ENCODE measurements around the gene PRADC1.
"Not testable (repeated sequence)": the region's sequence is repeated elsewhere in the genome, so short reads cannot be mapped to it uniquely, and the experiment has no call there.

PRADC1 gene

DNA sequence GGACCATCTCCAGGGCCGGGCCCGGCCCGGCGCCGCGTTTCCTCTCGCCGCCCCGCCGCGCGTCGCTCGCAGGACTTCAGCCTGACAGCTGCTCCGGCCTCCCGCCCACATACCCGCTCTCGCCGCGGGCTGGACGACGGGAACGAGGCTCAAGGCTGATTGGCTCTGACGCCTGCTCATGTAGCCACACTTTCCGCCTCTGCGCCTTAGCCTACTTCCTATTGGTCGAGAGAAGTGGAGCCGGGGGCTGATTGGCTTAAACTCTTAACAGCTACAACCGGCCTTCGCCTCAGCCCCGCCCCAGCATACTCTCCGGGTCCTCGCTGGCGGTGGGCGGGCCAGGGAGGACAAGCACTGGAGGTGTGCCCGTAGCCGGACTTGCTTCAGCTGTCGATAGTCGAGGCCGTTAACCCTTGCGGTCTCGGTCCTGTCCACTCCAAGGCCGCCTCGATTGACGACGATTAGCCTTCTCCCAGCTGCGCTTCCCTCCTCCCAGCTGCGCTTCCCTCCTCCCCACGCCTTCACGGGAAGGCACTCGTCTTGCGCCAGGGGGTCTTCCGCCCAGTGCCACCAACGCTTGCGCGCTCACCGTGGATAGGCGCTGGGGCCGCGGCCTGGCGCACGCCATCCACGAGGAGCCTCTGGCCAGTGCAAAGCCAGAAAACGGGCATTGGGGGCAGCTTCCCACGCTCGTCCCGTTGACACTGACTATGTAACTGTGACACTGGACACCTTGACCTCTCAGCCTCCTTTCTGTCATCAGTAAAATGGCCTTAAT is at the start of gene PRADC1:
Gene PRADC1, minus strand, starts transcription at position 86 of the 778 bp plus-strand sequence. Its CDS starts 79 bp downstream, at position 7.
- peak; percentile 99 for DNase-seq

DNA sequence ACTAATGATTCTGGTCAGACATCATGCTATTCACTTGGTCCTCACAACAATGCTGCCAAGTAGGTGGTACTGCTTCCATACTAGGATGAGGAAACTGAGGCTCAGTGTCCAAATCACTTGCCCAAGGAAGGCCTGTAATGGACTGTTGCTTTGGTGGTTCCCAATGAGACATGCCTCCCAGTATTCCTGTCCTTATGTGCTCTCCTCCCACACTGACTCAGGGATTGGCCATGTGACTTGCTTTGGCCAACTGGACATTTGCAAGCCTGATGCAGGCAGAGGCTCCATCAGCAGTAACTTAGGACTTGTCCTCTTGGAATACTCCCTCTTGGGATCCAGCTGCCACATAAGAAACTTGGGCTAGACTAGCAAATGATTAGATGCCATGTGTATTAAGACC is 48.2 kb upstream of the PRADC1 start:
- DNase-seq = no peak

DNA sequence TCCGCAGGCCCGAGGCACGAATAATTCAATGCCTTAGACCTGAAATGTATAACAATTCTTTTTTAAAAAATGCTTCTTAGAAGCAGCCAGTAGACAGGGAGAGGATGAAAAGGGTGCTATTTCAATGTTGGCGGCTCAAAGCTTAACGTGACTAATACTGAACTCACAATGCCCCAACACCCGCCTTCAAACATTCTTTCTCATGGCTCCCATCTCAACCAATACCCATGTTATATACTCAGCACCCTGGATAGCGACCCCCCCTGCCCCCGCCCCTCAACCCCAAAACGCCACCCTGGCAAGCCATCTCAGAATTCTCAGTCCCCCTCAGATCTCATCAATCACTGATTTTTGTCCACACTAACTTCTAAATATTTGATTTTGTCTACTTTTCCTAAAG is 46.8 kb upstream of the PRADC1 start:
- DNase-seq = no peak

DNA sequence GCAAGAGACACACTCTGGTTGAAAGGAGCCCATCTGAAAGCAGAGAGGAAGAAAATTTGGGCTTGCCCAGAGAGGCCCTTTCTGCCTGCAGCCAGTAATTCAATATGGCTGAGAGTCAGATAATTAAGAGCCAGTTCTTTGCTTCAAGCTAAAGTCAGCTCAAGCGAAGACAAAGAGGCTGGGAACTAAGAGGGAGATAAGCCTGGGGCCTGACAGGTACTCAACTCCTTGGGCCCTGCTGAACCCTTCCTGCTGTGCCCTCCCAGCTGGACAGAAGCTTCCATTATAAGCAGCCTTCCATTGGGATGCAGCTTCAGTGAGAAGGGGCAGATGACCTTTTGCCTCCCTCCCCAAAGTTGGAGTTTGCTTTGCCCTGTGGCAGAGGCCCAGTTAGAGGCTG is 39.2 kb upstream of the PRADC1 start:
- no peak for DNase-seq

DNA sequence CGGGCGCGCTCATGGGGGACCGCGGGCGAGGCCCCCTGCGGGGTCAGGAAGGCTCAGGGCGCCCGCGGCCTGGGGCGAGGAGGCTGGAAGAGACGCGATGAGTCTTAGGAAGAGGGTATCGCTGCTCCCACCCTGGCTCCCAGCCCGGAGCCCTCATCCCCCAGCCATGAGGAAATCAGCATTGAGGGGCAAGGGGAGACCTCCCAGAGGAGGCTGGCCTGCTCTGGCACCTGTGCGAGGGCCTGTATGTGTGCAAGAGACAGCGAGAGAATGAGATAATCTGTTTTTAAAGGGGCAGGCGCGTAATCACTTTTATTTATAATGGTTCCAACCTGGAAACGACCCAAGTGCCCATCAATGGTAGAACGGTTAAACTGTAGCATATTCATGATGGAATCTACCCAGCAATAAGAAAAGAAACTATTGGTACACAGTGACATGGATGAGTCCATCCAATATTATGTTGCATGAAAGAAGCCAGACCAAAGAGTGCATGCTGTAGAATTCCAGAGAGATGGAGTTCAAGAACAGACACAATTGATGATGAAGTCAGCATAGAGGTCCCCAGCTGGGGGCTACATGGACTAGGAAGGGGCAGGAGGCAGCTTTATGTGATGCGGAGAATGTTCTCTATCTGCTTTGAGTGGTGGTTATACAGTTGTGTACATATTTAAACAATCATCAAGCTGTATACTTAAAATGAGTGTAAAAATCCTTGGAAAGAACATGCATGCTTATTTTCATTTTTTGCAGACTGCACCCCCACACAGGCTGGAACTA is 36.8 kb upstream of the PRADC1 start:
- DNase-seq = no peak

DNA sequence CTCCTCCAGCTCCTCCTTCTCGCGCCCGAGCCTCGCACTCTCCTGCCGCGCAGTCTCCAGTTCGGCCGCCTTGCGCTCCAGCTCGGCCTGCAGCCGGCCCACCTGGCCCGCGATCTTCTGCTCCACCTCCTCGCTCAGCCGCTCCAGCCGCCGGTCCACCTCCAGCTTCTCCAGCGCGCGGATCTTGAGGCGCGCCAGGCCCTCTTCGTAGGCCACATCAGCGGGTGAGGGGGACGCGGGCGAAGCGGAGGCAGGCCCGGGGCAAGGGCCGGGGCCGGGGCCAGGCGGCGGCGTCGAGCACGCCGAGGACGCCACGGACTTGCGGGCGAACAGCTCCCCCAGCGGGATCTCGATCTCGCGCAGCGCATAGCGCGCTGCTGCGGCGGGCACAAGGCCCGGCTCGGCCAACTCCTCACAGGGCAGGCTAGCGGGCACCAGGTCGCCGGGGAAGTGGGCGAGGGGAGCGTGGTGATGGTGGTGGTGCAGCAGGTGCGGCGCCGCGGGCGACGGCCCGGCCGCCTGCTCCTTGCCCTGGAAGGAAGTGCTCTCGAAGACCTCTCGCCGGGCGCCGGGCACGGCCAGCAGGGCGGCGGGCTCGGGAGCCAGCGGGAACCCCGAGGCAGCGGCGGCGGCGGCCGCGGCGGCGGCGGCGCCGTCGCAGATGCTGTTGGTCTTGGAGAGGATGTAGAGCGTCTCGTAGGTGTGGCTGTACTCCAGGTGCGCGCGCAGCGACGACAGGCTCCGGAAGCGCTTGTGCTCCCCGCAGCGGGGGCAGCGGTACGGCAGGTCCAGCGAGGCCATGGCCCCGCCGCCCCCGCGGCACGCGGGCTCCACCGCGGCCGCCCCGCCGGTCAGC is 36.0 kb upstream of the PRADC1 start:
- DNase-seq = no peak

DNA sequence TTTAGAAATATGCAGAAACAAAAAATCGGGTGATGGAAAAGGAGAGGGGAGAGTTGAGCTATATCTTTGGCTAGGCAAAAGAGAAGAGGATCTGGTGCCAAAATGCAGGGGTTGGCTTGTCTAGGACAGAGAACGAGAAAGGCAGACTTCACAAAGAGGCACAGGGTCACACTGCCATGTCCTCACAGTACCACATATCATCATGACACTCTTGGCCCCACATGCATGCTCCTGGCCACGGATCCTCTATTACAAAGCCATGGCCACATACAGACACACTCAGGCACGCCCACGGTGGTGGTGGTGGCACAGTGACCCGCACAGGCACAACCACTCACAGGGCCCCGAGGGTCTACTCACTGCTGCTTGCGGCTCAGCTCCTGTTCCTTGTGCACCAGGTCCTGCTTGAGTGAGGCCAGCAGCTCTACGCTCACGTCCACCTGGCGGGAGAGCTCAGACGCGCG is 35.4 kb upstream of the PRADC1 start:
- no peak for DNase-seq

DNA sequence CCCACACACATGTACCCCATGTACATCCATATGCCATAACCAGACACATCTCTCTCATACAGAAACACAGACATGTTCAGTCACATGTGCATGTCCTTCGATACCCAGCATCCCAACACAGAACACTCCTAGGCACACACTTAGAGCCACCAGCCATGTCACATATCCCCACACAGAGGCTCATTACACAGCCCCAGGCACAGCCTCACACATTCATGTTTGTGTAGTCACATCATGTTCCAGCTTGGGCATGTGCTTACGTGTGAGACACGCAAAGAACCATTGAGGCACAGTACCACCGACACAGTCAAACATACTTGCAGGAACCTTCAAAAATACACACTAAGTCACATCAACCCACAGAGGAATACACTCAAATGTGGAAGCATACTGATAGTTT is 34.0 kb upstream of the PRADC1 start:
- no peak for DNase-seq

DNA sequence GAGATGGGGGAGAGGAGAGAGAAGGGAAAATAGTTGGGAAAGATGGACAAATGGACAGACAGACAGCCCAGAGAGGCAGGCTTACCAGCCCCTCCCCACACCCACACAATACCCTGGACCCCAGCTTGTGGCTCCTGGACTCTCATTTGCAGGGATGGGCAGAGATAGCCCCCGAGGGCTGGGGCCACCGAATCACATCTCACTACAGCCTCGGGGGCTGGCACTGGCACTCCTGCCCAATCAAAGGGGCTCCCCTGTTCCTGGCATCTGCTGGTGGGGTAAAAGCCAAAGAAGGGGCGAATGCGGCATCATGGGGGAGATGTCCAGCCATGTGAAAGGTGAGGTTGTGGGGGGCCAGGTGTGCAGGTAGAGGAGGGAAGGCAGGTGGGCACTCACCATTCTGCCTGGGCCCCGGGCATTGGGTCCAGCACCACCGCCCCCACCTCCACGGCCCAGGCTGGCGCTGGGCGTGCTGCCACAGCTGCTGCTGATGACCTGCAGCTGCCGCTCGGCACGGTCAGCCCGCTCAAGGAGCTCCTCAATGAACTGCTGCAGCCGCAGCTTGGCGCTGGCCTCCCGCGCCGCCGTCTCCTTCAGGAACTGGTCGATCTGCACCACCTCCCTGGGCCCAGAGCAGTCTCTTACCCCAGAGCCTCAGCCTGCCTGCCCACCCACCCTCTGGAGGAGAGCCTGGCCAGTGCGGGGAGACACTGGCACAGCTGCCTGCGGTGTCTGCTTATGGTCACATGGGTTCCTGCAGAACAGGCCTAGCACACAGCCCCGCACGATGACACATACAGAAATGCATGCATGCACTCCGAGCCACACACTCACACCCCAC is 33.2 kb upstream of the PRADC1 start:
- DNase-seq = no peak

DNA sequence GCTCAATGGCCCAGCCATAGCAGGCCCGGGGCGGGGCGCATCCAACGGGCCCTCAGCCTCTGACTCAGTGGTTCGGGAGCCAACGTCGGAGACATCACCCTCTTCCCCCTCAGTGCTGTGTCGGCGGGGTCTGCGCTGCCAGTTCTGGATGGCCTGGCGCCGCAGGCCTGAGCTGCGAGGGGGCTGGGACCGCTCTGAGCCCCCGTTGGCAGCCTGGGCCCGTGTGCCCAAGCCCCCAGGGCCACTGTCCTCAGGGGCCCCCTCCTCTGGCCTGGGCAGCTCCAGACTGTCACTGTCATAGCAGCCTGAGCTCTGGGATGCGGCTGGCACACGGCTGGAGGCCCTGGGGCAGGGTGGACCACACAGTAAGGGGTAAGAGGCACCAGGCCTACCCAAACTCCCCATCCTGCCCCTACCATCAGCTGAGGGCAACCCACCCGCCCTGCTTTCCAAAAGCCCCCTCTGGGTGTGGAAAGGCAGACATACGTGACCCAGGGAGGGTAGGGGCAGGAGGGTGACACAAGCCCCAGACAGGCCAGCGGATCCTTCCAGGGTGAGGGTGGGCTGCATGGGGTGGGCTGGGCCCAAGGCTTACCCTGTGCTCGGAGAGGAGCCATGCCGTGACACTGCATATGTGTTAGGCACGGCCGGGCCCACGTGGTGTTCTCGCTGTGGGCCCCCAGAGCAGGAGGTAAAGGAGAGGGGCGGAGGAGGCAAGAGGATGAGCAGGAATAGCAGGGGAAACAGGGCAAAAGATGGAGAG is 32.4 kb upstream of the PRADC1 start:
- no peak for DNase-seq

DNA sequence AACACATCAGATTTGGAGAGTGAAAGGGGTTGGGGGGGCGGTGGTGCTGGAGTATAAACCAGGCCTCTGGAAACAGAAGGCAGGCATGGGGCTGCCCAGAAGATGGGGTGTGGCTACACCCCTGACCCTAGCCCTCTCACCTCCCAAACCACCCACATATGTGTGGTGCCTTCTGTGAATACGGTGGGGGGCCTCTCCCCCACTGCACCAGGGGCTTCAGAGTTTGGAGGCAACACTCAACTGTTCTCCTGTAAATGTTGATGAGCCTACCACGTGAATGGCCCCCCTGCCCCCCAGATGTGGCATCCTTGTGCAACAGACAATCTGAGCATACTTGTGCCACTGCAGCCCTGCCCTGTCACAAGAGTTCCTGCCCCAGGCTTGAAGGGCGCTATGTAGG is 31.7 kb upstream of the PRADC1 start:
- DNase-seq = no peak

DNA sequence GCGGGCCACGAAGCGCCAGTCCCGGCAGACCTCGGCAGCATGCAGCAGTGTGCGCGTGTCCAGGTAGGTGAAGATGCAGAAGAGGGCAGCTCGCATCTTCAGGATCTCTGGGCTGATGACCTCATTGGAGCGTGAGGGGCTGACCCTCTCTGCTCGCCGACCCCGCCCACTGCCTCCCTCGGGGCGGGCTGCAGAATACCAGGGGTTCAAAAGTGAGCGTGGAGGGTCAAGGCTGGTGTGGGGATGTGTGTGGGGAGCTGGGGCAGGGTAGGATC is 31.2 kb upstream of the PRADC1 start:
- no peak for DNase-seq

DNA sequence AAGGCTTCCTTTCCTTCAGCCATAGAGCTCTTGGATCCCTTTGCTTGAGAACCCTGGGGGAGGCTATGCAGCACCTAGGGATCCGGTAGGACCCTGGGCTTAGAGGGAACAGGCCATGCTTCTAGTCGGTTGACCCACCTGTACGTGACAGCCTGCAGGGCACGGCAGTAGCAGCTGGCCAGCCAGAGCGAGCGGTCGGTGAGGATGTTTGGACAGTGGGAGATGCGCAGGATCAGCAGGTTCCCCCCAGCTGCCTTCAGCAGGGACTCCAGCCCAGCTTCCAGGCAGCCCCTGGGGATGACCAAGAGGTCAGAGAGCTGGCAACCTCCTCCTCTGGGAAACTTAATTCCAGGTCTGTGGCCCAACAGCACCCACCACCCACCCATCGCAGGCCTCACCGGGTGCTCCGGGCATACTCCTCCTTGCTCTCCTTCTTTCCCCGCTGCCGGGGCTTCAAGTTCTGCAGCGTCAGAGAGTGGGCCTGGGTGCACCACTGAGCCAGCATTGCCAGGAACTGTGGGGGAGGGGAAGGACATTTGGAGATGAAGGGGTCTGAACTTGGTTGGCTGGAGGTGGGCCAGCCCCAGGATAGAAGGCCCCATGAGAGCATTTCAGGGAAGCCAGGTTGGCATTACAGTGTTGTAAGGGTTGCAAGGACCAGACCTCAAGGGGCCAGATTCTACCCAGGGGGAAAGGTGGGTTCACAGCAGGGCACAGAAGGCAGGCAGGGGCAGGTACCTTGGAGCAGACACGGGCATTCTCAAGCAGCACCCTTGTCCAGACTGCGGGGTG is 30.7 kb upstream of the PRADC1 start:
- no peak for DNase-seq

DNA sequence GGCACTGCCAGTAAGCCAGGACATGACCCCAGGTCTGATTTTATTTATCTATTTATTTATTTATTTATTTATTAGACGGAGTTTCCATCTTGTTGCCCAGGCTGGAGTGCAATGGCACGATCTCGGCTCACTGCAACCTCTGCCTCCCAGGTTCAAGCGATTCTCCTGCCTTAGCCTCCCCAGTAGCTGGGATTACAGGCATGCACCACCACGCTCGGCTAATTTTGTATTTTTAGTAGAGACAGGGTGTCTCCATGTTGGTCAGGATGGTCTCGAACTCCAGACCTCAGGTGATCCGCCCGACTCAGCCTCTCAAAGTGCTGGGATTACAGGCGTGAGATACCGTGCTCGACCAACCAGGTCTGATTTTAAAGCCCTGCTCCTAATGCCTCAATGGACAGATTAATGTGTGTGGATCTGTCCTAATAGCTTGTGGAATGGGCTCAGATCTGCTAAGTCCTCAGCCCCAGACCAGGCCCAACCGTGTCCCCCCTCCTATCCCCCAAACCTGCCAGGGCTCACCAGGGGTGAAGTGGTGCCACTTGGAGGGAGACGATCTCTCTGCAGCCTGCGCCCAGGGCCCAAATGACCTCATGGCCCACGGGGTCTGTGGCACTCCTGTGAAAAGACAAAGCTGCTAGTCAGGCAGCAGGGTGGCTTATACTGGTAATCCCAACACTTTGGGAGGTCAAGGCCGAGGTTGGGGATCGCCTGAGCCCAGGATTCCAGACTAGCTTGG is 29.8 kb upstream of the PRADC1 start:
- DNase-seq = not testable (repeated sequence)

DNA sequence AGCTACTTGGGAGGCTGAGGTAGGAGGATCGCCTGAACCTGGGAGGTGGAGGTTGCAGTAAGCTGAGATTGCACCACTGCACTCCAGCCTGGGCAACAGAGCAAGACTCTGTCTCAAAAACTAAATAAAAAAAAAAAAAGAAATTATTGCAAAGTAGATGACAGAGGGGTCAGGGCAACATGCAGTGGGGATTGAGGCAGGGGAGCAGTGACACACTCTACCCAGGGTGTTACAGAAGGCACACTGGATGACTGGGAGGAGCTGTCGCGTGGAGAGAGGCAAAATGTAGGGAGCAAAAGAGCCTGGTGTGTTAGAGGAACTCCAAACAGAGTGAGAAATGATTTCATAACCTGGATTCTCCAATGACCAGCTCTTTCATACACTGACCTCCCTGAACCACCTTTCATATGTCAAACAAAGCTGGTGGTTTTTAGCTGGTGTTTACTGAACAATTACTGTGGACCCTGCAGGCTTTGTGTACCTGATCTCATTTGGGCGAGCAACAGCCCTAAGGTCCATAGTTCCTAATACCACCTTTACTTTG is 29.1 kb upstream of the PRADC1 start:
- DNase-seq = no peak

DNA sequence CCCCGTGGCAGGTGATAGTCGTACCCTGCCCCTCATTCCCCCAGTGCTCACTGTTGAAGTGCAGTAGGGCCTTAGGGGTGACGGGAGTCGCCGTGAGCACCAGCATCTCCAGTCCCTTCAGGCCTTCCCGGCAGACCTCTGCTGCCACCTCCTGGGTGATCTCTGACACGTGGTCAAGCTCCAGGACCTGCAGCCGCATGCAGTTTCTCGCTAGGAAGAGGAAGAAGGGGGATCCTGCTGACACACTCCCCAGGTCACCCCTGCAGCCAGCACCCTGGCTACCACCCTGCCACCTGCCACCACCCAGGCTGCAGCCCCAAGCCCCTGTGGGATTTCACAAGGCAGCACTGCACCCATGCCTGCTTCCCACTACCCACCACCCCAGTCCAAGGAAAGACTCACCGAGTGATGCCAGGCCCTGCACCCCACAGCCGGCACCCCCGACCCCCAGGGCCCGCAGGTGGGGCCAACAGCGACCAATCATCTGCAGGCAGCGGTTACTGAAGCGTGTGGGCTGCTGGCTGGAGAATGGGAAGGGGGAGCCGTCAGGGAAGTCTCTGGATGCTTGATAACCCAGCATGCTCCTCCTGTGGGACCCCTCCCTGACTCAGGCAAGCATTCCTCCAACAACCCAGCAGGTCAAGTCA is 27.4 kb upstream of the PRADC1 start:
- no peak for DNase-seq

DNA sequence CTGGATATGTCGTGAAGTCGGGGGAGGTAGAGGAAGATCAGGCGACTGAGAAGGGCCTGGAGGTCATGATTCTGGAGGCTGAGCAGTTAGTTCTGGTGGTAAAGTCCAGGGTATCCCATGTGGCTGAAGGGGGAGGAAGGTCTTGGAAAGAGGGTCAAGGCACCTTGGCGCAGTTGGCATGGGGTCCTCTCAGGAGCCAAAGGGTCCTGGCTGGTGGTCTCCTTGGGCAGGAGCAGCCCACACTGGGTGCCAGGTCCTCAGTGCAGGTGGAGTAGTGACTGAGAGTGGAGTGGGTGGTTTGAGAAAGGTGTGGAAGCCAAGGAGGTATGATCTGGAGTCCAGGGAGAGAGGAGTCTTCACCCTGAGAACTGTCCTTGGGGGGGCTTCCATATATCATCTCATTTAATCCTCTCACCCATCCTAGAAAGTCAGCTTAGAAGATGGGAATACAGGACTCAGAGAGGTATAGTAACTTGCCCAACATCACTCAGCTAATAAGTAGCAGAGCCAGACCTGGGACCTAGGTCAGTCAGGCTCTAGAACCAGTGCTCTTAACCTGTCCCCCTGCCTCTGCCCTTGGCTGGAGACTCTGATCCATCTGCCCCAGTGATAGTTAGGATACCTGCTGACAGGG is 26.8 kb upstream of the PRADC1 start:
- no peak for DNase-seq

DNA sequence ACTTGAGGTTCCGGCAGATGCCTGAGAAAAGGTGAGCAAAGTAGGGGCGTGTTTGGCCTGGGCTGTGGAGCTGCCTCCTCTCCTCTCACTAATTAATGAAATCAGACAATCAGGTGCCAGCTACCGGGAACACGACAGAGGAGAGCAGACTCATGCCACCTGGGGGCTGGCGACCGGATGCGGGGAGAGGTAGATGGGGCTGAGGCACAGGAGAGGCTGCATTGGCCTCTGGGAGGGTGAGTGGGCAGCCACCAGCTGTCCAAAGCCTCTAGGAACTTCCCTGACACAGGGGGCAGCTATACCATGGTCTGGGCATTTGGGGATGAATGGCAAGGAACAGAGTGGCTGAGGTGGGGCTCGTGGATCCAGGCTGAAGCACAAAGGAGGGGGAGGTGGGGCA is 26.2 kb upstream of the PRADC1 start:
- DNase-seq = no peak

DNA sequence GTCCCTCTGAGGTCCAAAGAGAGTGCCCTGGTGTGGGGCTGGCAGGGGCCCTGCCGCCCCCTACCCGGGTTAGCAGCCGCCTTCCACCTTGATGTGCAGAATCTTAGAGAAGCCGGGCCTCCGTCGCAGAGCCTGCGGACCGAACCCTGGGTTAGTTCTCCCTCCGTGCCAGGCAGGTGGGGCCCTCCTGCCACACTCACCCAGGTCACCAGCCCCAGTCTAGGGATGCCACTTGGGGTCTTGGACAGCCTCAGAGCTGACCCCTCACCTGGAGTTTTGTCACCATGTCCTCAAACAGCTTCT is 25.8 kb upstream of the PRADC1 start:
- DNase-seq = no peak
